C4-2B (cell line): ENCODE measurements around the gene ARRDC3.

Experiments used
- H3K27ac ChIP-seq: fragments of 450-650 bp; 2 replicates; pipeline ENCODE4 v1.5.1; 2017
- CTCF ChIP-seq: fragments of 450-650 bp; conservative IDR thresholded peaks from 2 replicates; pipeline ENCODE4 v1.5.1; 2017; ENCODE audit warnings: mild to moderate bottlenecking
- ZFX ChIP-seq: fragments of 450-650 bp; IDR thresholded peaks from 2 replicates; pipeline ENCODE4 v1.6.1; 2017

Gene ARRDC3

GRCh38 chr5:91318724-91319123, 64.4 kb downstream of the ARRDC3 start:
- TF ChIP-seq CTCF (no peak), ZFX (no peak)
- H3K27ac ChIP-seq, result no peak overlapping the region
